Type B pancreatic cell (in vitro differentiated cells): Measurements from ENCODE around the gene CFAP299. TPM values are rescaled to one million over a fixed set of nuclear protein-coding genes. Genes with fewer than 3 reads are reported as not detected.

Source experiments
- DNase-seq: peaks from one replicate; pipeline ENCODE4 v3.0.0; 2021; ENCODE audit warnings: mixed read lengths; ENCODE audit not compliant: unreplicated experiment; ENCODE audit errors: extremely low spot score
- H3K27ac Mint-ChIP-seq: 2 replicates; pipeline ENCODE4 v1.8.0; 2021; ENCODE audit warnings: mild to moderate bottlenecking, mixed read lengths
- H3K27me3 Mint-ChIP-seq: 2 replicates; pipeline ENCODE4 v1.8.0; 2021; ENCODE audit warnings: mixed read lengths
- H3K36me3 Mint-ChIP-seq: 2 replicates; pipeline ENCODE4 v1.8.0; 2021; ENCODE audit warnings: mixed read lengths
- H3K4me1 Mint-ChIP-seq: one replicate; pipeline ENCODE4 v1.8.0; 2021; ENCODE audit warnings: mixed read lengths; ENCODE audit not compliant: unreplicated experiment
- H3K4me3 Mint-ChIP-seq: 2 replicates; pipeline ENCODE4 v1.8.0; 2021; ENCODE audit warnings: mild to moderate bottlenecking, mixed read lengths
- H3K9me3 Mint-ChIP-seq: 2 replicates; pipeline ENCODE4 v1.8.0; 2021; ENCODE audit warnings: mixed read lengths
- CTCF ChIP-seq: fragments of 200-600 bp; sonication (generic); conservative IDR thresholded peaks from 2 replicates; pipeline ENCODE4 v1.5.0; 2021; ENCODE audit warnings: antibody characterized with exemption, mild to moderate bottlenecking
- total RNA-seq: library from RNA; stranded (reverse); gene quantifications from 2 replicates; pipeline ENCODE4 v1.2.1, GENCODE V29; 2021; ENCODE audit warnings: low replicate concordance

Gene CFAP299
- total RNA-seq, 1 donor from 2014 or later = 1.1 TPM

DNA sequence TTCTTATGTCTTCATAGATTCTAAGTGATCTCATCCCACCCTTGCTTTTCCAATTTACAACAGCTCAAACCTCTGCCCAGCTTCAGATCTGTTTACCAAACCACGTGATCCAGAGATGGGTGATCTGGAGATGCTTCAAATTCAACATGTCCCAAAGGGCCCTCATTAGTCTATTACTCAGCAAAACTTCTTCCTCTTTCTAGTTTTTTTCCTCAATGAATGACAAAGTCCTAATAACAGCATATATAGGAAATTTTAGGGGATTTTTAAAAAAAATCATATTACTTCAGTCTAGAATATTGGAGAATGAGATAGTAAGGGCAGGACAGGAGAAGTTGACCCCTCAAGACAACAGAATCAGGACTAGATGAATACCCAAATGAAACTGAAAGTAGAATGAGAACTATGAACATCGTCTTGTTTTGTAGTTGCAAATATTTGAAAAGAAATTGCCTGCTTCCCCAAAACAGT is 127.1 kb downstream of the CFAP299 start:
- no peak overlapping the region for H3K27ac Mint-ChIP-seq

GRCh38 chr4:80463509-80463908 is 128.0 kb downstream of the CFAP299 start:
- H3K4me1 Mint-ChIP-seq = no peaks in the 10 kb centered on the region

More for the DNA sequence above, 127.1 kb downstream of the CFAP299 start:
- no peaks in the 10 kb centered on the region for H3K27me3 Mint-ChIP-seq
- DNase-seq = no peak
- no peaks in the 10 kb centered on the region for H3K36me3 Mint-ChIP-seq
- H3K4me1 Mint-ChIP-seq = no peaks in the 10 kb centered on the region
- no peak overlapping the region for H3K4me3 Mint-ChIP-seq
- H3K9me3 Mint-ChIP-seq = peaks cover 4% of the 10 kb centered on the region
- no peak for TF ChIP-seq CTCF

DNA sequence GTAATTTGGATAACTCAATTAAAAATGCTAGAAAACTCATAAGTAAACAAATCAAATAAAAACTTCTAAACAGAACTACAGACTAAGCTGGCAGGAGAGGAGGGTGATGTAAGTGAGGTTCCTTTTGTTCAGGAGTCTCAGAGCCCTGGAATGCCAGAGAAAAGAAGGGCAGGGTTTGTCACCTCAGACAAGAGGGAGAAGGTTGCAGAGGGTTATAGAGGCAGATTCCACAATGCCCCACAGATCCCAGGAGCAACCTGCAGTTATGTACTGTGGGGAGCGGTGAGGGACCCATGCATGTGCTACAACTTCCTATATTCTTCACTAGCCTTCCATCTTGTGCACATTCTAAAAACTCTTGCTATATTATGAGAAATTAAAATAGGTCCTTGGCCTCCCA is 129.7 kb downstream of the CFAP299 start:
- no peak for DNase-seq
- H3K27me3 Mint-ChIP-seq = no peaks in the 10 kb centered on the region
- TF ChIP-seq CTCF = no peak
- no peaks in the 10 kb centered on the region for H3K36me3 Mint-ChIP-seq
- peaks cover 4% of the 10 kb centered on the region for H3K9me3 Mint-ChIP-seq
- no peak overlapping the region for H3K27ac Mint-ChIP-seq
- no peaks in the 10 kb centered on the region for H3K4me1 Mint-ChIP-seq
- H3K4me3 Mint-ChIP-seq = no peak overlapping the region

More at GRCh38 chr4:80463509-80463908, 128.0 kb downstream of the CFAP299 start:
- TF ChIP-seq CTCF = no peak
- H3K27ac Mint-ChIP-seq = no peak overlapping the region
- H3K4me3 Mint-ChIP-seq = no peak overlapping the region
- no peaks in the 10 kb centered on the region for H3K27me3 Mint-ChIP-seq
- DNase-seq = no peak
- H3K36me3 Mint-ChIP-seq = no peaks in the 10 kb centered on the region
- peaks cover 4% of the 10 kb centered on the region for H3K9me3 Mint-ChIP-seq

DNA sequence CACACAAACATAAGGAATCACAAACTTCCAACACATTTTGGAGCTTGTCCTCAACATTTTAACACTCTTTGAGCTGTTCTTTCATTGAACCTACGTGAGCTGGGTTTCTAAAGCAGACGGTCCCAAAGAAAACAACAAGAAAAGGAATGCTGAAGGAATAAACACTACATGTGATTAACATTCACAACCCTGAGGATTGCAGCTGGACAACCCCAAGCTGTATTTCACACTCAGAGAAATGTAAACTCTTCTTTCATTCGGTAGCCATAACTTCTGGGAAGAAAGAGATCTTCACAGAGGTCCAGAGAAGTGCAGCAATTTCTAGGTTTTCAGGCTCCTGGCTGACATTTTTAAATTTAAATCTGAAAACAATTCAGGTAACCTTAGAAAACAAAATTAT is 130.2 kb downstream of the CFAP299 start:
- DNase-seq = no peak
- no peaks in the 10 kb centered on the region for H3K4me1 Mint-ChIP-seq
- H3K4me3 Mint-ChIP-seq = no peak overlapping the region
- no peaks in the 10 kb centered on the region for H3K27me3 Mint-ChIP-seq
- no peak overlapping the region for H3K27ac Mint-ChIP-seq
- no peaks in the 10 kb centered on the region for H3K36me3 Mint-ChIP-seq
- no peak for TF ChIP-seq CTCF
- peaks cover 4% of the 10 kb centered on the region for H3K9me3 Mint-ChIP-seq

- Mint-ChIP-seq H3K36me3 (no peaks in the 10 kb centered on the region), H3K4me1 (no peaks in the 10 kb centered on the region), H3K4me3 (no peak overlapping the region), H3K27me3 (no peaks in the 10 kb centered on the region), H3K27ac (no peak overlapping the region), H3K9me3 (peaks cover 4% of the 10 kb centered on the region)
- no peak for TF ChIP-seq CTCF
- DNase-seq = no peak
These were observed 131.1 kb downstream of the CFAP299 start for GRCh38 chr4:80466618-80467017.

GRCh38 chr4:80471756-80472155 is 136.2 kb downstream of the CFAP299 start:
- Mint-ChIP-seq H3K9me3 (peaks cover 4% of the 10 kb centered on the region), H3K4me3 (peak overlapping the region; percentile 70), H3K36me3 (no peaks in the 10 kb centered on the region), H3K27ac (no peak overlapping the region), H3K4me1 (peaks cover 5% of the 10 kb centered on the region), H3K27me3 (peaks cover 4% of the 10 kb centered on the region)
- no peak for DNase-seq
- TF ChIP-seq CTCF = no peak
